PFSK-1 (cell line): ENCODE measurements around the gene ATF6B.

Experiments
- POLR2AphosphoS5 ChIP-seq: IDR thresholded peaks from 2 replicates; pipeline ENCODE4 v1.6.1; 2012; ENCODE audit warnings: low read depth, mild to moderate bottlenecking, control low read depth, low read length, moderate library complexity
- SIN3A ChIP-seq: IDR thresholded peaks from 2 replicates; pipeline ENCODE4 v1.6.1; 2012; ENCODE audit warnings: mild to moderate bottlenecking, low read length, moderate library complexity, borderline replicate concordance; ENCODE audit not compliant: insufficient read depth
- TAF1 ChIP-seq: IDR thresholded peaks from 2 replicates; pipeline ENCODE4 v1.6.1; 2012; ENCODE audit warnings: low read length, control low read depth, borderline replicate concordance; ENCODE audit not compliant: insufficient read depth

GRCh38 chr6:32075781-32076180 is 52.3 kb downstream of the ATF6B start:
- no peak for TF ChIP-seq POLR2AphosphoS5
- no peak for TF ChIP-seq TAF1
- no peak for TF ChIP-seq SIN3A
